GM12878 (cell line): ENCODE results near the gene ITGA1. TPM values are rescaled to one million over a fixed set of nuclear protein-coding genes. Genes with fewer than 3 reads are reported as not detected.

Source experiments
- ATAC-seq: fragments of 200-7000 bp; cut with Tn5 transposase; 3 replicates; pipeline ENCODE4 v1.9.1; 2020; ENCODE audit warnings: mild to moderate bottlenecking, moderate library complexity
- BruUV-seq: library from RNA; stranded (reverse); fragments of 400-500 nt; replicated peaks from 2 replicates; lab custom pipeline; 2021; lab: Mats Ljungman, UMichigan
- CTCF ChIA-PET: fragments of 300-600 bp; sonication (Branson Sonifier 250); formaldehyde crosslinking; extraction: SDS; loops from one replicate; lab custom pipeline; 2021; ENCODE audit warnings: inconsistent platforms; lab: Yijun Ruan, JAX
- POLR2A ChIA-PET: fragments of 350-600 bp; formaldehyde crosslinking; extraction: SDS; loops from one replicate; lab custom pipeline; 2021; ENCODE audit warnings: inconsistent platforms; lab: Charles Lee
- RAD21 ChIA-PET: fragments of 300-600 bp; sonication (Branson Sonifier 250); formaldehyde crosslinking; loops from one replicate; lab custom pipeline; 2023; ENCODE audit warnings: antibody characterized with exemption; ENCODE audit not compliant: unreplicated experiment; lab: Charles Lee
- SMC1A ChIA-PET: fragments of 300-600 bp; sonication (Branson Sonifier 250); formaldehyde crosslinking; loops from one replicate; lab custom pipeline; 2023; ENCODE audit not compliant: unreplicated experiment, uncharacterized antibody; lab: Charles Lee
- DNase-seq: peaks from one replicate; pipeline ENCODE4 v3.0.0-alpha.2; 2011; ENCODE audit warnings: low read depth, low spot score
- FAIRE-seq: peaks from 3 replicates; lab custom pipeline; 2011; peaks lifted over from hg19 to GRCh38; lab: Jason Lieb, UNC
- H2AFZ ChIP-seq: 2 replicates; pipeline ENCODE4 v1.6.0; 2011; ENCODE audit warnings: low read depth, low read length, control low read depth; ENCODE audit not compliant: control insufficient read depth
- H3K27ac ChIP-seq: 2 replicates; pipeline ENCODE4 v1.5.1; 2011; ENCODE audit warnings: control low read depth; ENCODE audit not compliant: control insufficient read depth, insufficient read depth
- H3K27me3 ChIP-seq, 2 experiments: replicated peaks in 1 of 2; 2 replicates each; pipeline versions ENCODE4 v1.6.0 to v1.6.1; 2011; ENCODE audit warnings: low read length in 1 of 2; ENCODE audit not compliant: control insufficient read depth in 2 of 2, insufficient read depth in 2 of 2
- H3K36me3 ChIP-seq, 2 experiments: 2 replicates each; pipeline ENCODE4 v1.5.1; 2011; ENCODE audit warnings: low read length in 1 of 2; ENCODE audit not compliant: control insufficient read depth in 2 of 2, insufficient read depth in 2 of 2
- H3K4me1 ChIP-seq: 2 replicates; pipeline ENCODE4 v1.6.1; 2011; ENCODE audit warnings: mild to moderate bottlenecking, low read length, moderate library complexity, mixed read lengths; ENCODE audit not compliant: control insufficient read depth, insufficient read depth
- H3K4me2 ChIP-seq: 2 replicates; pipeline ENCODE4 v1.6.0; 2011; ENCODE audit warnings: control low read depth; ENCODE audit not compliant: control insufficient read depth, insufficient read depth
- H3K4me3 ChIP-seq: fragments of 200-600 bp; sonication (generic); 2 replicates; pipeline ENCODE4 v1.5.1; 2016
- H3K79me2 ChIP-seq: 2 replicates; pipeline ENCODE4 v1.6.0; 2011; ENCODE audit warnings: low read length; ENCODE audit not compliant: control insufficient read depth, insufficient read depth
- H3K9ac ChIP-seq: 2 replicates; pipeline ENCODE4 v1.8.0; 2011; ENCODE audit warnings: low read length, control low read depth, mixed read lengths; ENCODE audit not compliant: control insufficient read depth, insufficient read depth
- H3K9me3 ChIP-seq: replicated peaks from 3 replicates; pipeline ENCODE4 v1.5.1; 2011; ENCODE audit warnings: mild to moderate bottlenecking, low read length; ENCODE audit not compliant: control insufficient read depth, insufficient read depth
- H4K20me1 ChIP-seq: 2 replicates; pipeline ENCODE4 v1.6.0; 2011; ENCODE audit not compliant: control insufficient read depth, insufficient read depth
- BCL11A ChIP-seq: IDR thresholded peaks from 2 replicates; pipeline ENCODE4 v1.6.1; 2011; ENCODE audit warnings: low read depth, low read length
- CEBPZ ChIP-seq: fragments of 150-350 bp; IDR thresholded peaks from 2 replicates; pipeline ENCODE4 v1.6.1; 2016; ENCODE audit warnings: low read depth, low read length
- ETV6 ChIP-seq, 2 experiments: fragments of 450-650 bp in 1 of 2; IDR thresholded peaks in 1 of 2; conservative IDR thresholded peaks in 1 of 2; 2 replicates each; pipeline ENCODE4 v1.6.1; 2014; ENCODE audit warnings: antibody characterized with exemption in 1 of 2, borderline replicate concordance in 1 of 2, low read depth in 1 of 2, mild to moderate bottlenecking in 1 of 2, moderate library complexity in 1 of 2
- GATAD2B ChIP-seq: fragments of 450-650 bp; conservative IDR thresholded peaks from 2 replicates; pipeline ENCODE4 v1.6.1; 2017; ENCODE audit warnings: low read depth, mild to moderate bottlenecking, moderate library complexity
- HDAC2 ChIP-seq: fragments of 200-600 bp; sonication (generic); IDR thresholded peaks from 2 replicates; pipeline ENCODE4 v1.6.1; 2017
- KAT2A ChIP-seq: conservative IDR thresholded peaks from 2 replicates; pipeline ENCODE4 v1.6.1; 2011; ENCODE audit warnings: low read depth, low read length; ENCODE audit not compliant: control insufficient read depth
- KLF5 ChIP-seq: fragments of 450-650 bp; IDR thresholded peaks from 2 replicates; pipeline ENCODE4 v1.6.1; 2014; ENCODE audit warnings: mild to moderate bottlenecking; ENCODE audit not compliant: partially characterized antibody
- MLLT1 ChIP-seq: fragments of 450-650 bp; IDR thresholded peaks from 2 replicates; pipeline ENCODE4 v1.6.1; 2016; ENCODE audit warnings: mild to moderate bottlenecking
- NBN ChIP-seq: fragments of 450-650 bp; IDR thresholded peaks from 2 replicates; pipeline ENCODE4 v1.6.1; 2016
- TBL1XR1 ChIP-seq: IDR thresholded peaks from 2 replicates; pipeline ENCODE4 v1.6.1; 2012; ENCODE audit warnings: low read depth, low read length, improper control_type of control experiment
- TCF12 ChIP-seq: IDR thresholded peaks from 2 replicates; pipeline ENCODE4 v1.6.1; 2011; ENCODE audit warnings: low read depth, mild to moderate bottlenecking, low read length
- TCF7 ChIP-seq: IDR thresholded peaks from 2 replicates; pipeline ENCODE4 v1.6.1; 2014; ENCODE audit warnings: antibody characterized with exemption, borderline replicate concordance
- YBX1 ChIP-seq: fragments of 450-650 bp; IDR thresholded peaks from 2 replicates; pipeline ENCODE4 v1.6.1; 2016; ENCODE audit warnings: antibody characterized with exemption
- ZBED1 ChIP-seq: IDR thresholded peaks from 2 replicates; pipeline ENCODE4 v1.6.1; 2016; ENCODE audit warnings: borderline replicate concordance
- ZBTB11 ChIP-seq: fragments of 450-650 bp; formaldehyde crosslinking; IDR thresholded peaks from 2 replicates; pipeline ENCODE4 v1.5.0; 2022; ENCODE audit warnings: mild to moderate bottlenecking, missing genetic modification characterization
- ZNF622 ChIP-seq: fragments of 450-650 bp; IDR thresholded peaks from 2 replicates; pipeline ENCODE4 v1.6.1; 2017; ENCODE audit warnings: mild to moderate bottlenecking, inconsistent platforms
- WGBS: methylation state at CpG from one replicate; pipeline ENCODE4 v1.1.6; 2016; ENCODE audit warnings: low lambda C conversion rate; ENCODE audit not compliant: insufficient replicate concordance, insufficient coverage; ENCODE audit errors: missing lambda C conversion rate; 5-methylcytosine and 5-hydroxymethylcytosine counted together
- in situ Hi-C: fragments of 300-500 bp; cut with MboI; formaldehyde crosslinking; loops from 9 replicates; pipeline ENCODE4 v1.14.3; 2018; ENCODE audit warnings: mixed read lengths
- intact Hi-C: fragments of 100-400 bp; cut with micrococcal nuclease; formaldehyde crosslinking; loops from one replicate; pipeline ENCODE4 v1.14.2; 2022; ENCODE audit not compliant: unreplicated experiment
- polyA plus RNA-seq, 11 experiments: library from polyadenylated mRNA; depleted of rRNA in 4 of 11; unstranded in 6 of 11; stranded (reverse) in 5 of 11; fragments of >200 nt; fragmentation: Nextera tagmentation in 4 of 11; fragmentation: Illumina TruSeq in 1 of 11; extraction: Ambion mirVana in 4 of 11; extraction: Trizol in 1 of 11; gene quantifications; 1 replicate in 1 of 11; 2 replicates in 10 of 11; pipeline versions ENCODE4 v1.2.1 to v1.2.3, GENCODE V29; 2011 to 2016; ENCODE audit warnings: inconsistent platforms in 2 of 11, missing spikeins in 2 of 11, low read depth in 1 of 11
- total RNA-seq, 4 experiments: library from RNA; depleted of rRNA in 3 of 4; stranded (reverse); fragments of >200 nt in 3 of 4; fragmentation: Illumina TruSeq in 1 of 4; extraction: Trizol in 1 of 4; gene quantifications; 2 replicates each; pipeline versions ENCODE4 v1.2.1 to v1.2.3, GENCODE V29; 2013 to 2021

ITGA1 gene
- total and polyA plus RNA-seq, 10 of the 15 experiments (the other 5 are each of a cell fraction or from before 2014, with no cell fraction given), result 0.02 to 0.56 (median 0.19) TPM

- ChIA-PET POLR2A (no interaction called here), RAD21 (interaction anchor here (1.0 kb wide), 1 partner anchor 154 kb away, joined by 3 read pairs; no protein-coding TSS in a partner anchor), CTCF (interaction anchor here (2.1 to 6.1 kb wide), 3 partner anchors 143 to 158 kb away, joined by 10 to 127 read pairs (median 66); no protein-coding TSS in a partner anchor), SMC1A (interaction anchor here (2.7 to 3.1 kb wide), 2 partner anchors 142 to 149 kb away, joined by 20 to 51 read pairs; no protein-coding TSS in a partner anchor)
- in situ Hi-C loops, result loop anchor here (5.0 kb wide), 1 partner anchor 150 kb away; no protein-coding TSS in a partner anchor
- Histone ChIP-seq H3K27ac (no peak overlapping the region), H3K36me3 (no peaks in the 10 kb centered on the region), H4K20me1 (no peaks in the 10 kb centered on the region), H3K4me1 (no peaks in the 10 kb centered on the region), H3K9me3 (no peaks in the 10 kb centered on the region), H2AFZ (no peak overlapping the region), H3K79me2 (no peaks in the 10 kb centered on the region), H3K9ac (no peak overlapping the region), H3K4me2 (no peak overlapping the region), H3K4me3 (no peak overlapping the region), H3K27me3 (no peaks in the 10 kb centered on the region)
- no peak for FAIRE-seq
- no TSS peak for BruUV-seq
- intact Hi-C loops, result loop anchor here (5.0 to 10.0 kb wide), 2 partner anchors 95 to 1278 kb away; no protein-coding TSS in a partner anchor
- 31% methylated on average over 4 of the region's 4 CpGs for WGBS
- ATAC-seq, result no peak
- DNase-seq, result no peak
- TF ChIP-seq ZBED1 (no peak), KLF5 (no peak), KAT2A (no peak), NBN (no peak), BCL11A (no peak), TBL1XR1 (no peak), ZBTB11 (no peak), MLLT1 (no peak), ZNF622 (no peak), YBX1 (no peak), TCF7 (no peak), ETV6 (conservative IDR thresholded peaks at IDR 0.05 in 1 of 2, IDR thresholded peaks at IDR 0.05 in 1 of 2; ENCODE audit: borderline replicate concordance in 1 of 2, low read depth in 1 of 2) (no peak), HDAC2 (no peak), CEBPZ (no peak), TCF12 (no peak), GATAD2B (no peak)
Observed at GRCh38 chr5:52947208-52947607, 159.5 kb downstream of the ITGA1 start.
